ENCODE data around the gene C6orf136. TPM values are rescaled to one million over a fixed set of nuclear protein-coding genes. Genes with fewer than 3 reads are reported as not detected.

C6orf136 gene
- total RNA-seq, 3 donors from 2014 or later (not counting 1 experiment from before 2014, with no cell fraction given): 39.4 to 51.4 (median 50.9) TPM

DNA sequence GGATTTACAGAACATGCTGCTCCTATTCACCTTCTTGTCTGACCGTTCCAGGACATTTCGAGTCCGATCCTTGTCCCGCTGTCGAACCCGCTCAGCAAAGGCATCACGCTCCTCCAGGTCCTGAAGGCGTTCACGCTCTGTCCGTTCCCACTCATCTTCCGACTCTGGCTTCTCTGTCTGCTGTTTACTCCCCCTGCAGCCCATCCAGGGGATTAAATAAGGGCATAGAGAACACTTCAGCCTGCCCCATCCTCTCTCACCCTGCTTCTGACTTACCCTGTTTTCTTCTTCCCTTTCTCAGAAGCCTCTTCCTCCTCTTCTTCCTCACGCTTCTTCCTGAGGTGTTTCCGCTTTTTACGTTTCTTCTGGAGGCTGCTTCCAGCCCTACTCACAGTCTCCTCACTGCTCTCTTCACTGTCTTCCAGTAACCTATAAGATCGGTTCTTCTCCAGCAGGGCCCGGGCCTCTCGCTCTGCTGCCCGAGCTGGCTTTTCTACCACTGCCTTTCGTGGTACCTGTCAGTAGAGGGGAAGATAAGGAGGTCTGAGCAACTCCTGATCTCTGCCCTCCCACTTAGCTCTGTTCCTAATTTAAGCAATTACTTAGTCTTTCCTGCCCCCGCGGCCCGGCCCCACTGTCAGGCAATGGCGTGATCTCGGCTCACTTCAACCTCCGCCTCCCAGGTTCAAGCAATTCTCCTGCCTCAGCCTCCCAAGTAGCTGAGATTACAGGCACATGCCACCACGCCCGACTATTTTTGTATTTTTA, 24.0 kb downstream of the C6orf136 start:
- Histone ChIP-seq H3K4me3 (ENCODE audit: low read length) (no peak overlapping the region), H3K27me3 (ENCODE audit: control insufficient read depth, insufficient read depth, low read length) (no peaks in the 10 kb centered on the region), H3K9me3 (ENCODE audit: control insufficient read depth, insufficient read depth, low read length) (no peaks in the 10 kb centered on the region), H3K36me3 (ENCODE audit: control insufficient read depth, insufficient read depth, low read length) (peaks cover 29% of the 10 kb centered on the region), H3K27ac (ENCODE audit: low read length) (no peak overlapping the region), H3K4me1 (ENCODE audit: control insufficient read depth, insufficient read depth, low read length) (peaks cover 17% of the 10 kb centered on the region)
- peak in 1 of 2 donors; percentile 22 for DNase-seq
- Mint-ChIP-seq H3K4me1 (peaks cover 22 to 34% of the 10 kb centered on the region in 2 donors), H3K9me3 (no peaks in the 10 kb centered on the region), H3K4me3 (peak overlapping the region; percentile 59), H3K27ac (peak overlapping the region in 1 of 2 donors; percentile 47), H3K36me3 (peaks cover 2% of the 10 kb centered on the region), H3K27me3 (ENCODE audit: low read depth in 2 of 2) (no peaks in the 10 kb centered on the region)
- TF ChIP-seq, protein P1, sequence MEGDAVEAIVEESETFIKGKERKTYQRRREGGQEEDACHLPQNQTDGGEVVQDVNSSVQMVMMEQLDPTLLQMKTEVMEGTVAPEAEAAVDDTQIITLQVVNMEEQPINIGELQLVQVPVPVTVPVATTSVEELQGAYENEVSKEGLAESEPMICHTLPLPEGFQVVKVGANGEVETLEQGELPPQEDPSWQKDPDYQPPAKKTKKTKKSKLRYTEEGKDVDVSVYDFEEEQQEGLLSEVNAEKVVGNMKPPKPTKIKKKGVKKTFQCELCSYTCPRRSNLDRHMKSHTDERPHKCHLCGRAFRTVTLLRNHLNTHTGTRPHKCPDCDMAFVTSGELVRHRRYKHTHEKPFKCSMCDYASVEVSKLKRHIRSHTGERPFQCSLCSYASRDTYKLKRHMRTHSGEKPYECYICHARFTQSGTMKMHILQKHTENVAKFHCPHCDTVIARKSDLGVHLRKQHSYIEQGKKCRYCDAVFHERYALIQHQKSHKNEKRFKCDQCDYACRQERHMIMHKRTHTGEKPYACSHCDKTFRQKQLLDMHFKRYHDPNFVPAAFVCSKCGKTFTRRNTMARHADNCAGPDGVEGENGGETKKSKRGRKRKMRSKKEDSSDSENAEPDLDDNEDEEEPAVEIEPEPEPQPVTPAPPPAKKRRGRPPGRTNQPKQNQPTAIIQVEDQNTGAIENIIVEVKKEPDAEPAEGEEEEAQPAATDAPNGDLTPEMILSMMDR (IDR thresholded peaks at IDR 0.05): no peak
- WGBS (ENCODE audit: insufficient coverage): 98% methylated on average over 22 of the region's 27 CpGs
- intact Hi-C loops (cut with micrococcal nuclease): no loop called here
- ATAC-seq: no peak

DNA sequence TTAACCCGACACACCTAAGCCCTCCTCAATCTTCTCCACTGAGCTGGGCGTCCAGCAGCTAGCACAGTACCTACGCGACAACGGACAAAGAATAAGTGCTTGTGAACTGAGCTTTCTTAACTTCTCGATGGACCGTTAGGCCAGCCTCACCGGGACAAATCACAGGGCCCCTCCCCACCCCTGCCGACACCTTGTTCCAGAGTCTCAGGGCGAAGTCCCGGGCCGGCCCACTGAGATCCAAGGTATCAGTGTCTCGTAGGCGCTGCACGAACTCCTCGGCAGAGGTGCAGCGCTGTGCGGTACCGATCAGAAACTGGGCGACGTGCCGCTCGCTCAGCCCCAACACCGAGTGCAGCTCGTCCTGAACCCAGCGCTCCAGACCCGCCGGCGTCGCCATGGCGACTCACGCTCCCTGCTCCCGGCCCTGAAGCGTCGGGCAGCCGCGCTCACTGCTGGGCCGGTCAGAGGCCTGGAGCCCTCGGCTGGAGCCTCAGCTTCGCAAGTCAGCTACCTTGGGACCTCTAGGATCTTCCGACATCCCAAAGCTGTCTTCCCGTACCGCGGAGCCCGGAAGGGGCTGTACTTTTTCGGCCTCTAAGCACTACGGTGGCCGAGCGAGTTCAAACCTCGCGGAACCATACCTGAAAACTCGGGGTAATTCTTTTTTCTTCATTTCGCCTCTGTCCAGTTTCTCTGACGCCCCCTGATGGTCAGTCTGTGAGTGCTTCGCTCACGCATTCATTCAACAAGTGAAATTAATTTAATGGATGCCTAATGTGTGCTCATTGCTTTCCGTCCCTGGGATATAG, 25.7 kb downstream of the C6orf136 start, which contains the start of gene DHX16:
Gene DHX16 (minus strand): TSS at position 562 of the 809 bp plus-strand sequence. CDS start 165 bp downstream, at position 397.
- H3K27ac Mint-ChIP-seq: peak within 1 kb of the TSS; percentile 83 to 85
- ATAC-seq: peak; percentile 88 to 97 (median 89)
- peak; percentile 85 to 96 for DNase-seq
- H3K9me3 ChIP-seq (ENCODE audit: control insufficient read depth, insufficient read depth, low read length): no peaks in the 10 kb centered on the region
- TF ChIP-seq, protein P1 (IDR thresholded peaks at IDR 0.05): peak; percentile 68
- H3K4me1 Mint-ChIP-seq: peaks cover 27 to 49% of the 10 kb centered on the region in 2 donors
- whole genome bisulfite sequencing (ENCODE audit: insufficient coverage): under 1% methylated on average over 56 of the region's 57 CpGs
- H3K36me3 Mint-ChIP-seq: peaks cover 10% of the 10 kb centered on the region
- peak within 1 kb of the TSS; percentile 76 for H3K4me3 ChIP-seq (ENCODE audit: low read length)
- H3K9me3 Mint-ChIP-seq: no peaks in the 10 kb centered on the region
- H3K36me3 ChIP-seq (ENCODE audit: control insufficient read depth, insufficient read depth, low read length): peaks cover 34% of the 10 kb centered on the region
- H3K27ac ChIP-seq (ENCODE audit: low read length): peak within 1 kb of the TSS; percentile 24
- H3K27me3 ChIP-seq (ENCODE audit: control insufficient read depth, insufficient read depth, low read length): no peaks in the 10 kb centered on the region
- H3K4me3 Mint-ChIP-seq: peak within 1 kb of the TSS; percentile 87
- H3K4me1 ChIP-seq (ENCODE audit: control insufficient read depth, insufficient read depth, low read length): peaks cover 17% of the 10 kb centered on the region
- intact Hi-C loops (cut with micrococcal nuclease): loop anchor here (1.0 to 2.0 kb wide), 4 partner anchors 46 to 190 kb away; partner anchors contain the start of genes ATAT1, MRPS18B and PPP1R10
- no peaks in the 10 kb centered on the region for H3K27me3 Mint-ChIP-seq (ENCODE audit: low read depth in 2 of 2)

DNA sequence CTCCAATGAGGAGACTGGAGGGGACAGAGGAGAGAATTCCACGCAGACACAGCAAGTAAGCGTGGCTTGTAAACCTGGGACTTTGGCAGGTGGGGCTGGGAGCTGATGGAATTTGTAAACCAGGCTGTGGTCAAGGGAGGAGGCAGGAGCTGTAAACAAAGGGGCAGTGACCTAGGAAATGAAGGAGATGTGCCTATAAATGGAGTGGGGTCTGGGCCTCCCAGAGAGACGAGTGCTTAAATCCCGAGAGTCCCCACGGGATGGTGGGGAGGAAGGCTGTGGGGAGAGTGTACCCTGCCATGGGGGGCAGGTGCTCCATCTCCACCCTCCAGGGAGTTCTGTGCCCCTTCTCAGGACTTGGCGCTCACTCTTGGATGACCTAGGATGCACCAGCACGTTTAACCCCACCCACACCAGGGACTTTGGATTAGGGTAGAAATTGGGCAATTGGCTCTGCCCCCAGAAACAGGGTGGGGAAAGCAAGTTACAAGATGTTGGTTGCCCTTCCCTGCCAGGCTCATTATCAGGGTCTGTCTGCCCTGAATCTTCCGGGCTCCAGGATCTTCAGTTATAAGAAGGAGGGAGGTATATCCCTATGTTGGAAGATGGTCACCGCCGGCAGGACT, 29.8 kb downstream of the C6orf136 start:
- Histone ChIP-seq H3K4me1 (ENCODE audit: control insufficient read depth, insufficient read depth, low read length) (peaks cover 41% of the 10 kb centered on the region), H3K36me3 (ENCODE audit: control insufficient read depth, insufficient read depth, low read length) (peaks cover 45% of the 10 kb centered on the region), H3K9me3 (ENCODE audit: control insufficient read depth, insufficient read depth, low read length) (no peaks in the 10 kb centered on the region), H3K27ac (ENCODE audit: low read length) (no peak overlapping the region), H3K4me3 (ENCODE audit: low read length) (no peak overlapping the region), H3K27me3 (ENCODE audit: control insufficient read depth, insufficient read depth, low read length) (no peaks in the 10 kb centered on the region)
- TF ChIP-seq, protein P1 (IDR thresholded peaks at IDR 0.05): no peak
- Mint-ChIP-seq H3K27ac (peak overlapping the region; percentile 72 to 74), H3K4me1 (peaks cover 39 to 63% of the 10 kb centered on the region in 2 donors), H3K4me3 (no peak overlapping the region), H3K9me3 (no peaks in the 10 kb centered on the region), H3K27me3 (ENCODE audit: low read depth in 2 of 2) (no peaks in the 10 kb centered on the region), H3K36me3 (peaks cover 10% of the 10 kb centered on the region)
- 86% methylated on average over 7 of the region's 10 CpGs for WGBS (ENCODE audit: insufficient coverage)
- intact Hi-C loops (cut with micrococcal nuclease): no loop called here
- ATAC-seq (no peak), DNase-seq (no peak)
